ENCODE measurements around the gene RICTOR.

- TF ChIP-seq CTCF (IDR thresholded peaks at IDR 0.05) (no peak), POLR2AphosphoS5 (IDR thresholded peaks at IDR 0.05) (no peak), EP300 (IDR thresholded peaks at IDR 0.05) (no peak)
Observed at GRCh38 chr5:38996123-38996522, 78.1 kb downstream of the RICTOR start.
